Measurements from ENCODE around the gene SPOUT1. TPM values are rescaled to one million over a fixed set of nuclear protein-coding genes. Genes with fewer than 3 reads are reported as not detected.

Gene SPOUT1
- total and polyA plus RNA-seq, 2 experiments from 2014 or later = 15.9 to 43.0 TPM

GRCh38 chr9:128774804-128775203 lies 54.8 kb downstream of the SPOUT1 start:
- TF ChIP-seq EZH2phosphoT487 (IDR thresholded peaks at IDR 0.05; ENCODE audit: insufficient read depth, low read depth) (no peak), EZH2 (IDR thresholded peaks at IDR 0.05; ENCODE audit: insufficient read depth, poor library complexity, severe bottlenecking) (no peak)
- Histone ChIP-seq H4K20me1 (ENCODE audit: insufficient read depth) (no peaks in the 10 kb centered on the region), H3K9me2 (ENCODE audit: insufficient read depth) (no peaks in the 10 kb centered on the region), H3K79me2 (ENCODE audit: insufficient read depth) (peaks cover 14% of the 10 kb centered on the region), H3K4me1 (ENCODE audit: insufficient read depth) (peaks cover 5% of the 10 kb centered on the region), H3K4me3 (no peak overlapping the region), H3F3A (ENCODE audit: insufficient read depth) (no peaks in the 10 kb centered on the region), H3K9me3 (ENCODE audit: low read depth) (no peaks in the 10 kb centered on the region), H3K27ac (no peak overlapping the region), H3K9ac (no peak overlapping the region), H3K27me3 (replicated peaks; ENCODE audit: insufficient read depth) (no peaks in the 10 kb centered on the region), H3K36me3 (ENCODE audit: low read depth) (no peaks in the 10 kb centered on the region), H2AFZ (no peak overlapping the region), H3K4me2 (ENCODE audit: unreplicated experiment) (no peak overlapping the region)
- WGBS, 2 experiments (ENCODE audit: low coverage in 1 of 2, low lambda C conversion rate in 2 of 2, missing lambda C conversion rate in 2 of 2) = 92 to 100% methylated on average over 1 of the region's 1 CpG
- DNase-seq = no peak
- in situ Hi-C loops (cut with MboI) = no loop called here

- peaks cover 5% of the 10 kb centered on the region for H3K4me1 ChIP-seq (ENCODE audit: insufficient read depth)
- no peak overlapping the region for H3K9ac ChIP-seq
- no peak overlapping the region for H3K4me3 ChIP-seq
- no peaks in the 10 kb centered on the region for H3K9me2 ChIP-seq (ENCODE audit: insufficient read depth)
- WGBS, 2 experiments (ENCODE audit: low coverage in 1 of 2, low lambda C conversion rate in 2 of 2, missing lambda C conversion rate in 2 of 2) = 83 to 85% methylated on average over 5 of the region's 5 CpGs
- peaks cover 31% of the 10 kb centered on the region for H3K79me2 ChIP-seq (ENCODE audit: insufficient read depth)
- no peaks in the 10 kb centered on the region for H3K36me3 ChIP-seq (ENCODE audit: low read depth)
- no peaks in the 10 kb centered on the region for H3K9me3 ChIP-seq (ENCODE audit: low read depth)
- TF ChIP-seq EZH2phosphoT487 (IDR thresholded peaks at IDR 0.05; ENCODE audit: insufficient read depth, low read depth) (no peak), EZH2 (IDR thresholded peaks at IDR 0.05; ENCODE audit: insufficient read depth, poor library complexity, severe bottlenecking) (no peak)
- no peak overlapping the region for H2AFZ ChIP-seq
- in situ Hi-C loops (cut with MboI) = no loop called here
- H4K20me1 ChIP-seq (ENCODE audit: insufficient read depth) = no peaks in the 10 kb centered on the region
- H3K27me3 ChIP-seq (replicated peaks; ENCODE audit: insufficient read depth) = no peaks in the 10 kb centered on the region
- DNase-seq = no peak
- no peaks in the 10 kb centered on the region for H3F3A ChIP-seq (ENCODE audit: insufficient read depth)
- no peak overlapping the region for H3K27ac ChIP-seq
- no peak overlapping the region for H3K4me2 ChIP-seq (ENCODE audit: unreplicated experiment)
These were observed 56.5 kb downstream of the SPOUT1 start for GRCh38 chr9:128773049-128773448.

GRCh38 chr9:128771745-128772519 lies 57.7 kb downstream of the SPOUT1 start, which contains the start of gene ZER1:
Gene ZER1, minus strand, starts transcription at chr9:128771927. Its CDS starts 16,362 bp downstream, at chr9:128755565.
- H3K9ac ChIP-seq = peak within 1 kb of the TSS; percentile 95
- no peaks in the 10 kb centered on the region for H4K20me1 ChIP-seq (ENCODE audit: insufficient read depth)
- peaks cover 5% of the 10 kb centered on the region for H3K4me1 ChIP-seq (ENCODE audit: insufficient read depth)
- H3K27ac ChIP-seq = peak within 1 kb of the TSS; percentile 89
- H3K9me3 ChIP-seq (ENCODE audit: low read depth) = no peaks in the 10 kb centered on the region
- peaks cover 42% of the 10 kb centered on the region for H3K79me2 ChIP-seq (ENCODE audit: insufficient read depth)
- no peak for TF ChIP-seq EZH2phosphoT487 (IDR thresholded peaks at IDR 0.05; ENCODE audit: insufficient read depth, low read depth)
- no peak for TF ChIP-seq EZH2 (IDR thresholded peaks at IDR 0.05; ENCODE audit: insufficient read depth, poor library complexity, severe bottlenecking)
- peak; percentile 98 for DNase-seq
- in situ Hi-C loops (cut with MboI) = no loop called here
- H3K4me2 ChIP-seq (ENCODE audit: unreplicated experiment) = peak within 1 kb of the TSS; percentile 83
- no peaks in the 10 kb centered on the region for H3F3A ChIP-seq (ENCODE audit: insufficient read depth)
- H3K36me3 ChIP-seq (ENCODE audit: low read depth) = no peaks in the 10 kb centered on the region
- H3K9me2 ChIP-seq (ENCODE audit: insufficient read depth) = no peaks in the 10 kb centered on the region
- H3K4me3 ChIP-seq = peak within 1 kb of the TSS; percentile 93
- WGBS, 2 experiments (ENCODE audit: low coverage in 1 of 2, low lambda C conversion rate in 2 of 2, missing lambda C conversion rate in 2 of 2) = 1 to 2% methylated on average over 58 to 64 of the region's 72 CpGs
- peak within 1 kb of the TSS; percentile 91 for H2AFZ ChIP-seq
- no peaks in the 10 kb centered on the region for H3K27me3 ChIP-seq (replicated peaks; ENCODE audit: insufficient read depth)

- Histone ChIP-seq H3K27ac (peak overlapping the region; percentile 89), H3K36me3 (ENCODE audit: low read depth) (no peaks in the 10 kb centered on the region), H3K9ac (peak overlapping the region; percentile 95), H3K27me3 (replicated peaks; ENCODE audit: insufficient read depth) (no peaks in the 10 kb centered on the region), H3K9me3 (ENCODE audit: low read depth) (no peaks in the 10 kb centered on the region), H3K4me3 (peak overlapping the region; percentile 93), H4K20me1 (ENCODE audit: insufficient read depth) (no peaks in the 10 kb centered on the region), H3K4me1 (ENCODE audit: insufficient read depth) (peaks cover 5% of the 10 kb centered on the region), H3F3A (ENCODE audit: insufficient read depth) (no peaks in the 10 kb centered on the region), H3K79me2 (ENCODE audit: insufficient read depth) (peaks cover 47% of the 10 kb centered on the region), H3K4me2 (ENCODE audit: unreplicated experiment) (peak overlapping the region; percentile 83), H2AFZ (peak overlapping the region; percentile 91), H3K9me2 (ENCODE audit: insufficient read depth) (no peaks in the 10 kb centered on the region)
- peak; percentile 64 for DNase-seq
- 1 to 3% methylated on average over 26 to 28 of the region's 28 CpGs for WGBS, 2 experiments (ENCODE audit: low coverage in 1 of 2, low lambda C conversion rate in 2 of 2, missing lambda C conversion rate in 2 of 2)
- in situ Hi-C loops (cut with MboI) = no loop called here
- TF ChIP-seq EZH2phosphoT487 (IDR thresholded peaks at IDR 0.05; ENCODE audit: insufficient read depth, low read depth) = no peak
These were observed 58.4 kb downstream of the SPOUT1 start for GRCh38 chr9:128771094-128771721.

Data from GM23248 (cell line).